GM08714 (cell line): ENCODE results near the gene FUT7.
"Not testable (repeated sequence)": the region's sequence is repeated elsewhere in the genome, so short reads cannot be mapped to it uniquely, and the experiment has no call there.

Experiments
- H3K4me3 ChIP-seq: fragments of 200-500 bp; sonication (Bioruptor generic); 2 replicates; pipeline ENCODE4 v1.5.1; 2014; ENCODE audit warnings: mild to moderate bottlenecking, low read length, inconsistent platforms
- ZNF274 ChIP-seq: IDR thresholded peaks from 2 replicates; pipeline ENCODE4 v1.6.1; 2012; ENCODE audit warnings: mild to moderate bottlenecking, low read depth, low read length

The FUT7 gene

GRCh38 chr9:137035937-137036336 lies 4.0 kb upstream of the FUT7 start:
- no peak overlapping the region for H3K4me3 ChIP-seq
- no peak for TF ChIP-seq ZNF274

GRCh38 chr9:137035507-137035834 lies 3.6 kb upstream of the FUT7 start:
- TF ChIP-seq ZNF274, result no peak
- no peak overlapping the region for H3K4me3 ChIP-seq

- no peak overlapping the region for H3K4me3 ChIP-seq
- no peak for TF ChIP-seq ZNF274
These were observed 3.0 kb upstream of the FUT7 start for GRCh38 chr9:137034709-137035506.

- TF ChIP-seq ZNF274, result no peak
- no peak overlapping the region for H3K4me3 ChIP-seq
These were observed 2.3 kb upstream of the FUT7 start for GRCh38 chr9:137034039-137034708.

- H3K4me3 ChIP-seq, result not testable (repeated sequence)
These were observed 1.6 kb upstream of the FUT7 start for GRCh38 chr9:137033481-137033880.

- TF ChIP-seq ZNF274, result no peak
These were observed 970 bp upstream of the FUT7 start for GRCh38 chr9:137032858-137033257.

GRCh38 chr9:137030538-137031527 lies 1.1 kb downstream of the FUT7 start:
- no peak overlapping the region for H3K4me3 ChIP-seq
- TF ChIP-seq ZNF274, result no peak

More at GRCh38 chr9:137032858-137033257, 970 bp upstream of the FUT7 start:
- H3K4me3 ChIP-seq, result no peak overlapping the region

- TF ChIP-seq ZNF274, result no peak
- H3K4me3 ChIP-seq, result no peak overlapping the region
These were observed 1.9 kb downstream of the FUT7 start for GRCh38 chr9:137030006-137030405.

GRCh38 chr9:137029058-137029936 lies 2.6 kb downstream of the FUT7 start:
- no peak overlapping the region for H3K4me3 ChIP-seq
- no peak for TF ChIP-seq ZNF274

GRCh38 chr9:137028263-137029057 lies 3.4 kb downstream of the FUT7 start:
- no peak for TF ChIP-seq ZNF274
- H3K4me3 ChIP-seq, result peak overlapping the region; percentile 16; the same call in 1 of the 2 replicates

GRCh38 chr9:137027369-137028262 lies 4.3 kb downstream of the FUT7 start, which contains the start of gene ABCA2:
Gene ABCA2 (minus strand): TSS chr9:137028237. CDS start chr9:137028140, 97 bp downstream.
- no peak for TF ChIP-seq ZNF274
- peak within 1 kb of the TSS; percentile 16; the same call in 1 of the 2 replicates for H3K4me3 ChIP-seq

- H3K4me3 ChIP-seq, result no peak overlapping the region
- TF ChIP-seq ZNF274, result no peak
These were observed 5.1 kb downstream of the FUT7 start for GRCh38 chr9:137026828-137027227.
